Breast epithelium (tissue), 3 donors: ENCODE data around the gene LINGO1.

Experiments used
- POLR2A ChIP-seq: fragments of 450-650 bp; IDR thresholded peaks from one replicate; pipeline ENCODE4 v1.6.1; 2016; ENCODE audit warnings: antibody characterized with exemption, mild to moderate bottlenecking, moderate library complexity
- POLR2AphosphoS5 ChIP-seq, 3 donors: sonication (generic); formaldehyde crosslinking; IDR thresholded peaks; one replicate each; pipeline ENCODE4 v1.6.1; 2017; ENCODE audit warnings: antibody characterized with exemption in 3 of 3
- TF ChIP-seq, protein P1 (sequence below), 3 donors: fragments of 450-650 bp; IDR thresholded peaks; one replicate each; pipeline ENCODE4 v1.5.1; 2016 to 2017; ENCODE audit warnings: antibody characterized with exemption in 3 of 3, mild to moderate bottlenecking in 3 of 3, moderate library complexity in 3 of 3

DNA sequence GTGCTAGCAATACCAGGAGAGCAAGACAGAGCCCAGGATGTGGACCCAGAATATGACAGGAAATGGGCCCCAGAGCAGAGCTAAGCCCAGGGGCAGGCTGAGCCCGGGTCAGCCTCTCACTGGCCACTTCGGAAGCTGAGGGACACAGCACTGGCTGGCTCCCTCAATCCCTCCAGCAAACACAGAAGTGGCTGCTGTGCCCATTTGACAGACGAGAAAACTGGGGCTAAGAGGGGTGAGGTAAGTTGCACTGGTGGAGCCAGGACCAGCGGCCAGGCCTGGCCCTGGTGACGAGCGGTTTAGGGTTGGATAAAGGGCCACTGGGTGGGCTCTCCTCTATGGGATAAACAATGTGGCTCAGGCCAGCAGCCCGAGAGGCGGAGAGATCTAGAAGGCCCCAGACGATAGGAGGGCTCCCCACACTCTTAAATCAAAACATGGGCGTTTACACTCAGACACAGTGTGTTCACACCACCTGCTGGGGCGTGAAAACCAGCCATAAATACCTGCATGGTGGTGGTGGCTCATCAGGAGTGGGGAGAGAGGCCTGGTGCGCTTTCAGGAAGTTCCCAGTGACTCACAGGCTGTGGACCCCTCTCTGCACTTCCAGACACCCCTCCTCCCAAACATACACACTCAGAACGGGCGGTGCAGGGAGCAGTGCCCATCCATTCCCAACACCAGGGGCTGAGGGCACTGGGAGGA, 12.0 kb upstream of the LINGO1 start:
- no peak for TF ChIP-seq POLR2AphosphoS5 (IDR thresholded peaks at IDR 0.05)
- TF ChIP-seq POLR2A = no peak
- TF ChIP-seq, protein P1, sequence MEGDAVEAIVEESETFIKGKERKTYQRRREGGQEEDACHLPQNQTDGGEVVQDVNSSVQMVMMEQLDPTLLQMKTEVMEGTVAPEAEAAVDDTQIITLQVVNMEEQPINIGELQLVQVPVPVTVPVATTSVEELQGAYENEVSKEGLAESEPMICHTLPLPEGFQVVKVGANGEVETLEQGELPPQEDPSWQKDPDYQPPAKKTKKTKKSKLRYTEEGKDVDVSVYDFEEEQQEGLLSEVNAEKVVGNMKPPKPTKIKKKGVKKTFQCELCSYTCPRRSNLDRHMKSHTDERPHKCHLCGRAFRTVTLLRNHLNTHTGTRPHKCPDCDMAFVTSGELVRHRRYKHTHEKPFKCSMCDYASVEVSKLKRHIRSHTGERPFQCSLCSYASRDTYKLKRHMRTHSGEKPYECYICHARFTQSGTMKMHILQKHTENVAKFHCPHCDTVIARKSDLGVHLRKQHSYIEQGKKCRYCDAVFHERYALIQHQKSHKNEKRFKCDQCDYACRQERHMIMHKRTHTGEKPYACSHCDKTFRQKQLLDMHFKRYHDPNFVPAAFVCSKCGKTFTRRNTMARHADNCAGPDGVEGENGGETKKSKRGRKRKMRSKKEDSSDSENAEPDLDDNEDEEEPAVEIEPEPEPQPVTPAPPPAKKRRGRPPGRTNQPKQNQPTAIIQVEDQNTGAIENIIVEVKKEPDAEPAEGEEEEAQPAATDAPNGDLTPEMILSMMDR (IDR thresholded peaks at IDR 0.05) = no peak
